HG03064 (cell line): Measurements from ENCODE around the gene FBRSL1.

Experiments used
- ATAC-seq: cut with Tn5 transposase; IDR thresholded peaks from one replicate; pipeline ENCODE4 v1.9.1; 2021; ENCODE audit warnings: low read depth; ENCODE audit not compliant: unreplicated experiment

Gene FBRSL1

GRCh38 chr12:132507656-132508490 lies 17.9 kb downstream of the FBRSL1 start:
- no peak for ATAC-seq

- ATAC-seq, result no peak
These were observed 18.5 kb downstream of the FBRSL1 start for GRCh38 chr12:132508491-132508740.

- ATAC-seq, result no peak
These were observed 19.1 kb downstream of the FBRSL1 start for GRCh38 chr12:132508860-132509732.

- ATAC-seq, result no peak
These were observed 20.3 kb downstream of the FBRSL1 start for GRCh38 chr12:132510111-132510724.

- no peak for ATAC-seq
These were observed 21.0 kb downstream of the FBRSL1 start for GRCh38 chr12:132510746-132511477.

- no peak for ATAC-seq
These were observed 21.7 kb downstream of the FBRSL1 start for GRCh38 chr12:132511516-132512196.

- ATAC-seq, result no peak
These were observed 22.5 kb downstream of the FBRSL1 start for GRCh38 chr12:132512197-132513069.

- no peak for ATAC-seq
These were observed 23.1 kb downstream of the FBRSL1 start for GRCh38 chr12:132513070-132513398.

GRCh38 chr12:132513458-132514135 lies 23.6 kb downstream of the FBRSL1 start:
- no peak for ATAC-seq

GRCh38 chr12:132514216-132514820 lies 24.4 kb downstream of the FBRSL1 start:
- ATAC-seq, result no peak

- no peak for ATAC-seq
These were observed 24.9 kb downstream of the FBRSL1 start for GRCh38 chr12:132514838-132515237.

- no peak for ATAC-seq
These were observed 26.4 kb downstream of the FBRSL1 start for GRCh38 chr12:132516095-132517012.

- ATAC-seq, result no peak
These were observed 27.2 kb downstream of the FBRSL1 start for GRCh38 chr12:132517013-132517739.

GRCh38 chr12:132517740-132518100 lies 27.8 kb downstream of the FBRSL1 start:
- no peak for ATAC-seq

- no peak for ATAC-seq
These were observed 28.5 kb downstream of the FBRSL1 start for GRCh38 chr12:132518354-132518992.

GRCh38 chr12:132520421-132521199 lies 30.7 kb downstream of the FBRSL1 start:
- no peak for ATAC-seq
